Spleen (tissue), 11 donors: Measurements from ENCODE around the gene HELT. TPM values are rescaled to one million over a fixed set of nuclear protein-coding genes. Genes with fewer than 3 reads are reported as not detected.

Experiments used
- DNase-seq: peaks from one replicate; pipeline ENCODE4 v3.0.0-alpha.2; 2020
- H3K27ac ChIP-seq, 8 donors: fragments of 200-600 bp; sonication (generic) in 7 of 8; 1 replicate in 4 of 8; 2 replicates in 4 of 8; pipeline versions ENCODE4 v1.5.0 to v1.8.0; 2016 to 2021; ENCODE audit warnings: inconsistent platforms in 4 of 8, mild to moderate bottlenecking in 4 of 8, moderate library complexity in 1 of 8
- H3K27me3 ChIP-seq, 7 donors: fragments of 200-600 bp; sonication (generic) in 6 of 7; replicated peaks in 1 of 7; 1 replicate in 4 of 7; 2 replicates in 3 of 7; pipeline versions ENCODE4 v1.5.0 to v1.8.0; 2016 to 2021; ENCODE audit warnings: inconsistent platforms in 3 of 7, mild to moderate bottlenecking in 1 of 7
- H3K36me3 ChIP-seq, 6 donors: fragments of 200-600 bp; sonication (generic) in 5 of 6; 1 replicate in 4 of 6; 2 replicates in 2 of 6; pipeline versions ENCODE4 v1.5.0 to v1.8.0; 2016 to 2021; ENCODE audit warnings: inconsistent platforms in 2 of 6
- H3K4me1 ChIP-seq, 6 donors: fragments of 200-600 bp; sonication (generic) in 5 of 6; 1 replicate in 3 of 6; 2 replicates in 3 of 6; pipeline versions ENCODE4 v1.5.0 to v1.8.0; 2016 to 2021; ENCODE audit warnings: inconsistent platforms in 3 of 6
- H3K4me3 ChIP-seq, 8 donors: fragments of 200-600 bp; sonication (generic) in 7 of 8; 1 replicate in 4 of 8; 2 replicates in 4 of 8; pipeline versions ENCODE4 v1.5.0 to v1.8.0; 2016 to 2021; ENCODE audit warnings: inconsistent platforms in 4 of 8, mild to moderate bottlenecking in 4 of 8, moderate library complexity in 2 of 8
- H3K9me3 ChIP-seq, 8 donors: fragments of 200-600 bp; sonication (generic) in 7 of 8; 1 replicate in 4 of 8; 2 replicates in 4 of 8; pipeline versions ENCODE4 v1.5.0 to v1.8.0; 2016 to 2021; ENCODE audit warnings: inconsistent platforms in 4 of 8
- POLR2A ChIP-seq, 3 donors: fragments of 450-650 bp; IDR thresholded peaks; one replicate each; pipeline ENCODE4 v1.5.1; 2017; ENCODE audit warnings: antibody characterized with exemption in 3 of 3, mild to moderate bottlenecking in 1 of 3
- POLR2AphosphoS5 ChIP-seq, 3 donors: sonication (generic); formaldehyde crosslinking; IDR thresholded peaks; one replicate each; pipeline ENCODE4 v1.5.1; 2017; ENCODE audit warnings: antibody characterized with exemption in 3 of 3
- WGBS, 5 donors: extraction: QIAGEN DNeasy Blood & Tissue Kit in 3 of 5; methylation state at CpG; one replicate each; pipeline versions ENCODE4 v1.1.5 to v1.1.7; 2013 to 2018; 5-methylcytosine and 5-hydroxymethylcytosine counted together
- intact Hi-C: fragments of 100-400 bp; cut with DNase I; formaldehyde crosslinking; loops from one replicate; pipeline ENCODE4 v1.15.0; 2023; ENCODE audit warnings: low total_unique reads
- polyA plus RNA-seq, 3 donors: library from polyadenylated mRNA; stranded (reverse); fragments of 200-250 nt; gene quantifications; one replicate each; pipeline ENCODE4 v1.2.1, GENCODE V29; 2013
- total RNA-seq, 7 donors: library from RNA; depleted of rRNA in 3 of 7; stranded (reverse); fragments of >200 nt in 3 of 7; fragmentation: NEBNext Ultra II Directional in 4 of 7; extraction: Animal tissue kit (Norgen Biotek cat#: 25700) in 4 of 7; gene quantifications; one replicate each; pipeline versions ENCODE4 v1.1.0 to v1.2.1, GENCODE V29; 2016 to 2021
- TF ChIP-seq, protein P1 (sequence below), 11 experiments: fragments of 200-600 bp in 7 of 11; fragments of 450-650 bp in 4 of 11; sonication (generic) in 4 of 11; IDR thresholded peaks in 8 of 11; conservative IDR thresholded peaks in 3 of 11; 1 replicate in 7 of 11; 2 replicates in 4 of 11; pipeline versions ENCODE4 v1.4.0 to v1.8.0; 2016 to 2021; ENCODE audit warnings: antibody characterized with exemption in 11 of 11, inconsistent platforms in 4 of 11, mild to moderate bottlenecking in 1 of 11
- donor health status: healthy with polysubstance abuse.
- donor health status: DM: no; HTN: no; CAD: no; lungs with moderate emphysema.
- donor health status: DM: no; HTN: no; CAD: no.
- donor health status: Bipolar disorder and iron deficiency.
- donor health status: healthy.
- donor health status: DM: no; HTN: no; CAD: no.
- donor health status: DM: yes; HTN: yes; CAD: no.

HELT gene
- total and polyA plus RNA-seq, 10 donors, result 0.20 to 0.26 TPM; not detected in 8

DNA sequence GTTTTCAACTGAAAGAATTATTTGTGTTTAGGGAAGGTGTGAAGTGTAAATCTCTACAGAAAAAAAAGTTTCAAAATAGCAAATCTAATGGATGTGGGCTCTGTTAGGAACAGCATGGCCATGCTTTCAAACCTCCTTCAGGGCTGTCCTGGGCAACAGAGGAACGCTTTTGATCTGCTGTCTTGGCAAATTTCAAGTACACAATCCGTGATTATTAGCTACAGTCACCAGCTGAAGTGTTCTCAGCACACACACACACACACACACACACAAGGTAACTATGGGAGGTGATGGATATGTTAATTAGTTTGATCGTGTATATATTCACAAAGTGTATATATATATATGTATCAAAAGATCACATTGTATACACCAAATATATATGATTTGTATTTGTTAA lies 40.5 kb upstream of the HELT start:
- Histone ChIP-seq H3K4me1 (peaks cover 0 to 2% (median 0%) of the 10 kb centered on the region in 6 donors), H3K27me3 (peaks cover 0 to 27% (median 0%) of the 10 kb centered on the region in 7 donors), H3K4me3 (no peak overlapping the region), H3K9me3 (peaks cover 0 to 4% (median 0%) of the 10 kb centered on the region in 8 donors), H3K36me3 (no peaks in the 10 kb centered on the region), H3K27ac (no peak overlapping the region)
- TF ChIP-seq POLR2AphosphoS5 (IDR thresholded peaks at IDR 0.05), result no peak
- TF ChIP-seq, protein P1, sequence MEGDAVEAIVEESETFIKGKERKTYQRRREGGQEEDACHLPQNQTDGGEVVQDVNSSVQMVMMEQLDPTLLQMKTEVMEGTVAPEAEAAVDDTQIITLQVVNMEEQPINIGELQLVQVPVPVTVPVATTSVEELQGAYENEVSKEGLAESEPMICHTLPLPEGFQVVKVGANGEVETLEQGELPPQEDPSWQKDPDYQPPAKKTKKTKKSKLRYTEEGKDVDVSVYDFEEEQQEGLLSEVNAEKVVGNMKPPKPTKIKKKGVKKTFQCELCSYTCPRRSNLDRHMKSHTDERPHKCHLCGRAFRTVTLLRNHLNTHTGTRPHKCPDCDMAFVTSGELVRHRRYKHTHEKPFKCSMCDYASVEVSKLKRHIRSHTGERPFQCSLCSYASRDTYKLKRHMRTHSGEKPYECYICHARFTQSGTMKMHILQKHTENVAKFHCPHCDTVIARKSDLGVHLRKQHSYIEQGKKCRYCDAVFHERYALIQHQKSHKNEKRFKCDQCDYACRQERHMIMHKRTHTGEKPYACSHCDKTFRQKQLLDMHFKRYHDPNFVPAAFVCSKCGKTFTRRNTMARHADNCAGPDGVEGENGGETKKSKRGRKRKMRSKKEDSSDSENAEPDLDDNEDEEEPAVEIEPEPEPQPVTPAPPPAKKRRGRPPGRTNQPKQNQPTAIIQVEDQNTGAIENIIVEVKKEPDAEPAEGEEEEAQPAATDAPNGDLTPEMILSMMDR (IDR thresholded peaks at IDR 0.05 in 8 of 11, conservative IDR thresholded peaks at IDR 0.05 in 3 of 11), result no peak
- no peak for TF ChIP-seq POLR2A (IDR thresholded peaks at IDR 0.05)
- 71 to 87% (median 76%) methylated on average over 3 of the region's 3 CpGs for WGBS, 5 donors
- no peak for DNase-seq
- intact Hi-C loops, result no loop called here

DNA sequence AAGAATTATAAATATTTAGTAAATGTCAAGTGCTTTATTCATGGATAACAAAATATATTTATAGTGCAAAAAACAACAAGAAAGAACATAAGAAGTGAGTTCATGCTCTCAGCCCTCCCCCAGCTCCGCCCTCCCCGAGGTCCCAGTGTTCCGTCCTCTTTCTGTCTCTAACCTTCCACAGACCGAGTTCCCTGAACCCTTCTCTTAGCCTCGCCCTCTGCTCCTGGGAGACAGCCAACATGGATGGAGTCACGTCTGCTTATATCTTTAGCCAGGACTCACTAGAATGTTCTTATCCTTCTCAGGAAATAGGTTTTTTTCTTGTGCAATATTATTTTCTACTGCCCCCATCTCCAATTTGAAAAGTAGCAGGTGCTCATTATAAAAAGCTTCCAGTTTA lies 40.1 kb upstream of the HELT start:
- TF ChIP-seq, protein P1 (IDR thresholded peaks at IDR 0.05 in 8 of 11, conservative IDR thresholded peaks at IDR 0.05 in 3 of 11), result no peak
- TF ChIP-seq POLR2A (IDR thresholded peaks at IDR 0.05), result no peak
- TF ChIP-seq POLR2AphosphoS5 (IDR thresholded peaks at IDR 0.05), result no peak
- H3K27ac ChIP-seq, result no peak overlapping the region
- H3K36me3 ChIP-seq, result no peaks in the 10 kb centered on the region
- H3K4me1 ChIP-seq, result peaks cover 2 to 7% (median 4%) of the 10 kb centered on the region in 6 donors
- 42 to 67% (median 56%) methylated on average over 6 of the region's 6 CpGs for WGBS, 5 donors
- intact Hi-C loops, result no loop called here
- H3K9me3 ChIP-seq, result peaks cover 0 to 4% (median 0%) of the 10 kb centered on the region in 8 donors
- no peak overlapping the region for H3K4me3 ChIP-seq
- H3K27me3 ChIP-seq, result peaks cover 0 to 27% (median 0%) of the 10 kb centered on the region in 7 donors
- DNase-seq, result no peak

DNA sequence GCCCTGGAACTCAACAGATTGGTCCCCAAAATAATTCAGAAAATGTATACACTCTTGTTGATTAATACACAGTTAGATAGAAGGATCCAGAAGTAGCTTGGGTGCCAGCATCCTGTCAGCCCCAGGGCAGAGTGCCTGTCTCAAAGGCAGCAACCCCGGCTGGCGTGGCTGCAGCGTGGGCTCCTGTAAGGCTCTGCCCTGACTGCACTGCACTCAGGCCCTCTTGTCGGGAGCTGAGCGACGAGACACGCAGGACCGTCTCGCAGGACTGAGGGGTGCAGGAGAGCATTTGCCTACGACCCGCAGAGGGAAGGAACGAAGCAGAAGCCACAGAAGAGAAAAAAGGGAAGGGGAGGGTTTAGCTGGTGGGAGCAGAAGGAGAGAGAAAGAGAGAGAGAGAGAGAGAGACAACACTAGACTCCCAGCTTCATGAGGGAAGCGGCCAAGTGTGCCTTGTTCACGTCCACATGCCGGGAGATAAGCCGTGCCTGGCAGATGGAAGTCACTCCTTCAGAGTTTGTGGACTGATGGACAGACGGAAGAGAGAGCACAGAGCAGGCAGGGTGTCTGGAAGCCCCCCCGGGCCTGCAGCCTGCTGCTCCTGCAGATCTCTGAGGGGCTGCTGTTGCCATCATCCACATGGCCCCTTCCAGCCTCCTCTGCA lies 38.7 kb upstream of the HELT start:
- Histone ChIP-seq H3K36me3 (no peaks in the 10 kb centered on the region), H3K27me3 (peaks cover 0 to 27% (median 0%) of the 10 kb centered on the region in 7 donors), H3K9me3 (peaks cover 0 to 4% (median 0%) of the 10 kb centered on the region in 8 donors), H3K4me1 (peaks cover 9 to 18% (median 14%) of the 10 kb centered on the region in 6 donors), H3K4me3 (no peak overlapping the region), H3K27ac (no peak overlapping the region)
- no peak for DNase-seq
- 65 to 80% (median 74%) methylated on average over 18 of the region's 18 CpGs for WGBS, 5 donors
- intact Hi-C loops, result no loop called here
- no peak for TF ChIP-seq POLR2A (IDR thresholded peaks at IDR 0.05)
- TF ChIP-seq, protein P1 (IDR thresholded peaks at IDR 0.05 in 8 of 11, conservative IDR thresholded peaks at IDR 0.05 in 3 of 11), result no peak

DNA sequence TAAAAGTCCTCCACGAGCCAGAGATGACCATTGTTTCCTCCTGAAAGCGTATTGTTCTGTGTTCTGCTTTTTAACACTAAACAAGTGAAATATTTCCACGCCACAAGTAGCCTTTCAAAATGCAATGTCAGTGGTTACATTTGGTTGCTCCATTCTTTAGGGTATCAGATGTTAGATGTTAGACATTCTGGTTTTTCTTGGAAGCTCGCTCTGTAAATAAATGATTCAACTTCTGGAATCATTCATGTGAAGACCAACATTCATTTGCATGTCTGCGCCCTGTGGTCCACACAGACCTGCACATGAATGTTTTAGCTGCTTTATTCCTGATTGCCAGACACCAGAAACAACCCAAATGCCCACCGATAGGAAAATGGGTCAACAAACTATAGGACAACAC lies 38.0 kb upstream of the HELT start:
- TF ChIP-seq POLR2AphosphoS5 (IDR thresholded peaks at IDR 0.05) (no peak), POLR2A (IDR thresholded peaks at IDR 0.05) (no peak)
- TF ChIP-seq, protein P1 (IDR thresholded peaks at IDR 0.05 in 8 of 11, conservative IDR thresholded peaks at IDR 0.05 in 3 of 11), result no peak
- Histone ChIP-seq H3K27ac (no peak overlapping the region), H3K36me3 (no peaks in the 10 kb centered on the region), H3K9me3 (peaks cover 0 to 4% (median 0%) of the 10 kb centered on the region in 8 donors), H3K4me1 (peaks cover 9 to 18% (median 14%) of the 10 kb centered on the region in 6 donors), H3K27me3 (peaks cover 0 to 24% (median 0%) of the 10 kb centered on the region in 7 donors), H3K4me3 (no peak overlapping the region)
- DNase-seq, result no peak
- WGBS, 5 donors, result 66 to 88% (median 75%) methylated on average over 6 of the region's 6 CpGs
- intact Hi-C loops, result no loop called here
